HEK293 (cell line): ENCODE results near the gene USP1.

ENCODE experiments used
- BCL6B ChIP-seq: fragments of 450-650 bp; formaldehyde crosslinking; IDR thresholded peaks from 2 replicates; pipeline ENCODE4 v1.5.1; 2017; ENCODE audit warnings: missing biosample characterization, missing genetic modification characterization
- KLF17 ChIP-seq: fragments of 450-650 bp; formaldehyde crosslinking; IDR thresholded peaks from 2 replicates; pipeline ENCODE4 v1.5.1; 2016; ENCODE audit warnings: missing biosample characterization, missing genetic modification characterization
- PATZ1 ChIP-seq: fragments of 450-650 bp; formaldehyde crosslinking; IDR thresholded peaks from 2 replicates; pipeline ENCODE4 v1.5.1; 2016; ENCODE audit warnings: missing biosample characterization, missing genetic modification characterization
- SP3 ChIP-seq: fragments of 450-650 bp; formaldehyde crosslinking; IDR thresholded peaks from 2 replicates; pipeline ENCODE4 v1.5.1; 2016; ENCODE audit warnings: missing biosample characterization, missing genetic modification characterization
- ZNF157 ChIP-seq: fragments of 450-650 bp; formaldehyde crosslinking; IDR thresholded peaks from 2 replicates; pipeline ENCODE4 v1.5.1; 2016; ENCODE audit warnings: missing biosample characterization, missing genetic modification characterization
- ZNF175 ChIP-seq: fragments of 450-650 bp; formaldehyde crosslinking; IDR thresholded peaks from 2 replicates; pipeline ENCODE4 v1.5.1; 2016; ENCODE audit warnings: missing biosample characterization, missing genetic modification characterization
- ZNF184 ChIP-seq: fragments of 450-650 bp; IDR thresholded peaks from 2 replicates; pipeline ENCODE4 v1.5.1; 2018; ENCODE audit warnings: missing biosample characterization, mild to moderate bottlenecking, missing genetic modification characterization
- ZNF366 ChIP-seq: fragments of 450-650 bp; formaldehyde crosslinking; conservative IDR thresholded peaks from 2 replicates; pipeline ENCODE4 v1.5.1; 2016; ENCODE audit warnings: missing biosample characterization, missing genetic modification characterization
- ZNF501 ChIP-seq: fragments of 450-650 bp; formaldehyde crosslinking; IDR thresholded peaks from 2 replicates; pipeline ENCODE4 v1.5.1; 2016; ENCODE audit warnings: missing biosample characterization, missing genetic modification characterization
- ZNF513 ChIP-seq: fragments of 450-650 bp; IDR thresholded peaks from 2 replicates; pipeline ENCODE4 v1.5.1; 2018; ENCODE audit warnings: missing biosample characterization, missing genetic modification characterization
- ZNF560 ChIP-seq: fragments of 450-650 bp; formaldehyde crosslinking; IDR thresholded peaks from 2 replicates; pipeline ENCODE4 v1.5.1; 2017; ENCODE audit warnings: missing biosample characterization, missing genetic modification characterization, borderline replicate concordance
- ZNF792 ChIP-seq: fragments of 450-650 bp; formaldehyde crosslinking; IDR thresholded peaks from 2 replicates; pipeline ENCODE4 v1.5.1; 2016; ENCODE audit warnings: missing biosample characterization, missing genetic modification characterization
- ZSCAN23 ChIP-seq: fragments of 450-650 bp; formaldehyde crosslinking; IDR thresholded peaks from 2 replicates; pipeline ENCODE4 v1.5.1; 2016; ENCODE audit warnings: missing biosample characterization, missing genetic modification characterization
- TF ChIP-seq, protein P1 (sequence below): fragments of 450-650 bp; formaldehyde crosslinking; IDR thresholded peaks from 2 replicates; pipeline ENCODE4 v1.5.1; 2016; ENCODE audit warnings: missing biosample characterization, missing genetic modification characterization, borderline replicate concordance
- TF ChIP-seq, protein P2 (sequence below): fragments of 450-650 bp; formaldehyde crosslinking; IDR thresholded peaks from 2 replicates; pipeline ENCODE4 v1.5.1; 2016; ENCODE audit warnings: missing biosample characterization, missing genetic modification characterization
- TF ChIP-seq, protein P3 (sequence below): fragments of 450-650 bp; formaldehyde crosslinking; IDR thresholded peaks from 2 replicates; pipeline ENCODE4 v1.5.1; 2016; ENCODE audit warnings: missing biosample characterization, missing genetic modification characterization
- TF ChIP-seq, protein P4 (sequence below): fragments of 450-650 bp; formaldehyde crosslinking; IDR thresholded peaks from 2 replicates; pipeline ENCODE4 v1.5.1; 2017; ENCODE audit warnings: missing biosample characterization, missing genetic modification characterization
- TF ChIP-seq, protein P5 (sequence below): fragments of 450-650 bp; formaldehyde crosslinking; IDR thresholded peaks from 2 replicates; pipeline ENCODE4 v1.5.1; 2016; ENCODE audit warnings: missing biosample characterization, missing genetic modification characterization, low read depth

The USP1 gene

GRCh38 chr1:62436039-62436465, 797 bp upstream of the USP1 start (continued):
- no peak for TF ChIP-seq ZNF560 (tag by site-specific recombination)
- no peak for TF ChIP-seq ZNF157 (tag by site-specific recombination)
- TF ChIP-seq ZNF792 (tag by site-specific recombination), result no peak
- no peak for TF ChIP-seq ZNF184 (tag by site-specific recombination)
- TF ChIP-seq ZNF501 (tag by site-specific recombination), result peak; percentile 58; the same call in 1 of the 2 replicates
- TF ChIP-seq, protein P1, sequence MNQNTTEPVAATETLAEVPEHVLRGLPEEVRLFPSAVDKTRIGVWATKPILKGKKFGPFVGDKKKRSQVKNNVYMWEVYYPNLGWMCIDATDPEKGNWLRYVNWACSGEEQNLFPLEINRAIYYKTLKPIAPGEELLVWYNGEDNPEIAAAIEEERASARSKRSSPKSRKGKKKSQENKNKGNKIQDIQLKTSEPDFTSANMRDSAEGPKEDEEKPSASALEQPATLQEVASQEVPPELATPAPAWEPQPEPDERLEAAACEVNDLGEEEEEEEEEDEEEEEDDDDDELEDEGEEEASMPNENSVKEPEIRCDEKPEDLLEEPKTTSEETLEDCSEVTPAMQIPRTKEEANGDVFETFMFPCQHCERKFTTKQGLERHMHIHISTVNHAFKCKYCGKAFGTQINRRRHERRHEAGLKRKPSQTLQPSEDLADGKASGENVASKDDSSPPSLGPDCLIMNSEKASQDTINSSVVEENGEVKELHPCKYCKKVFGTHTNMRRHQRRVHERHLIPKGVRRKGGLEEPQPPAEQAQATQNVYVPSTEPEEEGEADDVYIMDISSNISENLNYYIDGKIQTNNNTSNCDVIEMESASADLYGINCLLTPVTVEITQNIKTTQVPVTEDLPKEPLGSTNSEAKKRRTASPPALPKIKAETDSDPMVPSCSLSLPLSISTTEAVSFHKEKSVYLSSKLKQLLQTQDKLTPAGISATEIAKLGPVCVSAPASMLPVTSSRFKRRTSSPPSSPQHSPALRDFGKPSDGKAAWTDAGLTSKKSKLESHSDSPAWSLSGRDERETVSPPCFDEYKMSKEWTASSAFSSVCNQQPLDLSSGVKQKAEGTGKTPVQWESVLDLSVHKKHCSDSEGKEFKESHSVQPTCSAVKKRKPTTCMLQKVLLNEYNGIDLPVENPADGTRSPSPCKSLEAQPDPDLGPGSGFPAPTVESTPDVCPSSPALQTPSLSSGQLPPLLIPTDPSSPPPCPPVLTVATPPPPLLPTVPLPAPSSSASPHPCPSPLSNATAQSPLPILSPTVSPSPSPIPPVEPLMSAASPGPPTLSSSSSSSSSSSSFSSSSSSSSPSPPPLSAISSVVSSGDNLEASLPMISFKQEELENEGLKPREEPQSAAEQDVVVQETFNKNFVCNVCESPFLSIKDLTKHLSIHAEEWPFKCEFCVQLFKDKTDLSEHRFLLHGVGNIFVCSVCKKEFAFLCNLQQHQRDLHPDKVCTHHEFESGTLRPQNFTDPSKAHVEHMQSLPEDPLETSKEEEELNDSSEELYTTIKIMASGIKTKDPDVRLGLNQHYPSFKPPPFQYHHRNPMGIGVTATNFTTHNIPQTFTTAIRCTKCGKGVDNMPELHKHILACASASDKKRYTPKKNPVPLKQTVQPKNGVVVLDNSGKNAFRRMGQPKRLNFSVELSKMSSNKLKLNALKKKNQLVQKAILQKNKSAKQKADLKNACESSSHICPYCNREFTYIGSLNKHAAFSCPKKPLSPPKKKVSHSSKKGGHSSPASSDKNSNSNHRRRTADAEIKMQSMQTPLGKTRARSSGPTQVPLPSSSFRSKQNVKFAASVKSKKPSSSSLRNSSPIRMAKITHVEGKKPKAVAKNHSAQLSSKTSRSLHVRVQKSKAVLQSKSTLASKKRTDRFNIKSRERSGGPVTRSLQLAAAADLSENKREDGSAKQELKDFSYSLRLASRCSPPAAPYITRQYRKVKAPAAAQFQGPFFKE (tag by site-specific recombination), result no peak
- TF ChIP-seq, protein P2, sequence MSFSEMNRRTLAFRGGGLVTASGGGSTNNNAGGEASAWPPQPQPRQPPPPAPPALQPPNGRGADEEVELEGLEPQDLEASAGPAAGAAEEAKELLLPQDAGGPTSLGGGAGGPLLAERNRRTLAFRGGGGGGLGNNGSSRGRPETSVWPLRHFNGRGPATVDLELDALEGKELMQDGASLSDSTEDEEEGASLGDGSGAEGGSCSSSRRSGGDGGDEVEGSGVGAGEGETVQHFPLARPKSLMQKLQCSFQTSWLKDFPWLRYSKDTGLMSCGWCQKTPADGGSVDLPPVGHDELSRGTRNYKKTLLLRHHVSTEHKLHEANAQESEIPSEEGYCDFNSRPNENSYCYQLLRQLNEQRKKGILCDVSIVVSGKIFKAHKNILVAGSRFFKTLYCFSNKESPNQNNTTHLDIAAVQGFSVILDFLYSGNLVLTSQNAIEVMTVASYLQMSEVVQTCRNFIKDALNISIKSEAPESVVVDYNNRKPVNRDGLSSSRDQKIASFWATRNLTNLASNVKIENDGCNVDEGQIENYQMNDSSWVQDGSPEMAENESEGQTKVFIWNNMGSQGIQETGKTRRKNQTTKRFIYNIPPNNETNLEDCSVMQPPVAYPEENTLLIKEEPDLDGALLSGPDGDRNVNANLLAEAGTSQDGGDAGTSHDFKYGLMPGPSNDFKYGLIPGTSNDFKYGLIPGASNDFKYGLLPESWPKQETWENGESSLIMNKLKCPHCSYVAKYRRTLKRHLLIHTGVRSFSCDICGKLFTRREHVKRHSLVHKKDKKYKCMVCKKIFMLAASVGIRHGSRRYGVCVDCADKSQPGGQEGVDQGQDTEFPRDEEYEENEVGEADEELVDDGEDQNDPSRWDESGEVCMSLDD (tag by site-specific recombination), result no peak
- TF ChIP-seq, protein P3, sequence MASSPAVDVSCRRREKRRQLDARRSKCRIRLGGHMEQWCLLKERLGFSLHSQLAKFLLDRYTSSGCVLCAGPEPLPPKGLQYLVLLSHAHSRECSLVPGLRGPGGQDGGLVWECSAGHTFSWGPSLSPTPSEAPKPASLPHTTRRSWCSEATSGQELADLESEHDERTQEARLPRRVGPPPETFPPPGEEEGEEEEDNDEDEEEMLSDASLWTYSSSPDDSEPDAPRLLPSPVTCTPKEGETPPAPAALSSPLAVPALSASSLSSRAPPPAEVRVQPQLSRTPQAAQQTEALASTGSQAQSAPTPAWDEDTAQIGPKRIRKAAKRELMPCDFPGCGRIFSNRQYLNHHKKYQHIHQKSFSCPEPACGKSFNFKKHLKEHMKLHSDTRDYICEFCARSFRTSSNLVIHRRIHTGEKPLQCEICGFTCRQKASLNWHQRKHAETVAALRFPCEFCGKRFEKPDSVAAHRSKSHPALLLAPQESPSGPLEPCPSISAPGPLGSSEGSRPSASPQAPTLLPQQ, result peak; percentile 68
- TF ChIP-seq, protein P4, sequence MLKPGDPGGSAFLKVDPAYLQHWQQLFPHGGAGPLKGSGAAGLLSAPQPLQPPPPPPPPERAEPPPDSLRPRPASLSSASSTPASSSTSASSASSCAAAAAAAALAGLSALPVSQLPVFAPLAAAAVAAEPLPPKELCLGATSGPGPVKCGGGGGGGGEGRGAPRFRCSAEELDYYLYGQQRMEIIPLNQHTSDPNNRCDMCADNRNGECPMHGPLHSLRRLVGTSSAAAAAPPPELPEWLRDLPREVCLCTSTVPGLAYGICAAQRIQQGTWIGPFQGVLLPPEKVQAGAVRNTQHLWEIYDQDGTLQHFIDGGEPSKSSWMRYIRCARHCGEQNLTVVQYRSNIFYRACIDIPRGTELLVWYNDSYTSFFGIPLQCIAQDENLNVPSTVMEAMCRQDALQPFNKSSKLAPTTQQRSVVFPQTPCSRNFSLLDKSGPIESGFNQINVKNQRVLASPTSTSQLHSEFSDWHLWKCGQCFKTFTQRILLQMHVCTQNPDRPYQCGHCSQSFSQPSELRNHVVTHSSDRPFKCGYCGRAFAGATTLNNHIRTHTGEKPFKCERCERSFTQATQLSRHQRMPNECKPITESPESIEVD (tag by site-specific recombination), result no peak
- TF ChIP-seq, protein P5, sequence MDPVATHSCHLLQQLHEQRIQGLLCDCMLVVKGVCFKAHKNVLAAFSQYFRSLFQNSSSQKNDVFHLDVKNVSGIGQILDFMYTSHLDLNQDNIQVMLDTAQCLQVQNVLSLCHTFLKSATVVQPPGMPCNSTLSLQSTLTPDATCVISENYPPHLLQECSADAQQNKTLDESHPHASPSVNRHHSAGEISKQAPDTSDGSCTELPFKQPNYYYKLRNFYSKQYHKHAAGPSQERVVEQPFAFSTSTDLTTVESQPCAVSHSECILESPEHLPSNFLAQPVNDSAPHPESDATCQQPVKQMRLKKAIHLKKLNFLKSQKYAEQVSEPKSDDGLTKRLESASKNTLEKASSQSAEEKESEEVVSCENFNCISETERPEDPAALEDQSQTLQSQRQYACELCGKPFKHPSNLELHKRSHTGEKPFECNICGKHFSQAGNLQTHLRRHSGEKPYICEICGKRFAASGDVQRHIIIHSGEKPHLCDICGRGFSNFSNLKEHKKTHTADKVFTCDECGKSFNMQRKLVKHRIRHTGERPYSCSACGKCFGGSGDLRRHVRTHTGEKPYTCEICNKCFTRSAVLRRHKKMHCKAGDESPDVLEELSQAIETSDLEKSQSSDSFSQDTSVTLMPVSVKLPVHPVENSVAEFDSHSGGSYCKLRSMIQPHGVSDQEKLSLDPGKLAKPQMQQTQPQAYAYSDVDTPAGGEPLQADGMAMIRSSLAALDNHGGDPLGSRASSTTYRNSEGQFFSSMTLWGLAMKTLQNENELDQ (tag by site-specific recombination), result no peak
- TF ChIP-seq ZNF175, result no peak
- TF ChIP-seq ZNF366 (tag by site-specific recombination), result no peak
- TF ChIP-seq SP3, result no peak; the same call in 1 of the 2 replicates
- TF ChIP-seq BCL6B (tag by site-specific recombination), result no peak
- no peak for TF ChIP-seq ZNF513 (tag by site-specific recombination)
- TF ChIP-seq KLF17 (tag by site-specific recombination), result no peak; the same call in 1 of the 2 replicates
- TF ChIP-seq PATZ1 (tag by site-specific recombination), result no peak
- no peak for TF ChIP-seq ZSCAN23 (tag by site-specific recombination)
